ENCODE results near the gene ANKRD52.

DNA sequence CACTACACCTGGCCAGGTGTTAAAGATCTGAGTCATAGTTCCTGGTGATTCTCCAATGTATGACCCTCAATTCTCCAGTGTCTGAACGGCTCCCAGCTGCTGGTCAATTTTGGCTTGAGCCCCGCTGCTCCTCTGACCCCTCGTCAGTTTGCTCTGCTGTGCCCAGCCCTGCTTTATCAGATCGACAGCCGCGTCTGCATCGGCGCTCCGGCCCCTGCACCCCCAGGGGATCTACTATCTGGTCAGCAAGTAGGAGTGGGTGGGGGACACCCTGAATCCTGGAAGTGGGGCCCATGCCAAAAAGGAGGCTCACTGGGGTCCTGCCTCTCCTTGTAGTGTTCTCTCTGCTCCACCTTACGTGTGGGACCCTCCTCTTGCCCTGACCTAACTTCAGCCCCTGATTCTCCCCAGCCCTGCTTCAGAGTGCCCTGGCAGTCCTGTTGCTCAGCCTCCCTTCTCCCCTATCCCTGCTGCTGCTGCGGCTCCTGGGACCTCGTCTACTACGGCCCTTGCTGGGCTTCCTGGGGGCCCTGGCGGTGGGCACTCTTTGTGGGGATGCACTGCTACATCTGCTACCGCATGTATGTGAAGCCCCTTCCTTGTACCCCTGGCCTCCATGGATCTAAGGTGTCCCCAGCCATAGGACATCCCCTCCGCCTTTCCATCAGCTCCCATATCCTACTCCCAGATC, 23.3 kb downstream of the ANKRD52 start:
- TF ChIP-seq CTCF (IDR thresholded peaks at IDR 0.05; ENCODE audit: control extremely low read depth in 1 of 3, insufficient read depth in 1 of 3, low read depth in 1 of 3, low read length in 3 of 3) (no peak), RXRA (IDR thresholded peaks at IDR 0.05; ENCODE audit: insufficient read depth, low read depth, low read length) (no peak), POLR2AphosphoS5 (IDR thresholded peaks at IDR 0.05; ENCODE audit: low read depth, low read length) (no peak), EZH2 (IDR thresholded peaks at IDR 0.05; ENCODE audit: low read depth, low read length, severe bottlenecking) (no peak), HDAC2 (IDR thresholded peaks at IDR 0.05; ENCODE audit: borderline replicate concordance in 1 of 2, low read depth in 2 of 2, low read length in 2 of 2) (no peak), USF2 (IDR thresholded peaks at IDR 0.05; ENCODE audit: low read length) (no peak), KDM5A (IDR thresholded peaks at IDR 0.05; ENCODE audit: low read length) (no peak), POLR2A (IDR thresholded peaks at IDR 0.05; ENCODE audit: control extremely low read depth in 1 of 2, low read depth in 2 of 2, low read length in 2 of 2) (no peak), SUZ12 (IDR thresholded peaks at IDR 0.05; ENCODE audit: low read length) (no peak), MAFK (IDR thresholded peaks at IDR 0.05; ENCODE audit: low read depth, low read length) (no peak), TBP (IDR thresholded peaks at IDR 0.05; ENCODE audit: low read depth, low read length) (no peak), NRF1 (IDR thresholded peaks at IDR 0.05; ENCODE audit: low read depth, low read length) (no peak)
- TF ChIP-seq, protein P1, sequence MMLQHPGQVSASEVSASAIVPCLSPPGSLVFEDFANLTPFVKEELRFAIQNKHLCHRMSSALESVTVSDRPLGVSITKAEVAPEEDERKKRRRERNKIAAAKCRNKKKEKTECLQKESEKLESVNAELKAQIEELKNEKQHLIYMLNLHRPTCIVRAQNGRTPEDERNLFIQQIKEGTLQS (IDR thresholded peaks at IDR 0.05; ENCODE audit: insufficient read depth, low read depth, low read length): no peak

Measured in H1 (cell line).